ENCODE measurements around the gene EPOP. TPM values are rescaled to one million over a fixed set of nuclear protein-coding genes. Genes with fewer than 3 reads are reported as not detected.

EPOP gene
- total and polyA plus RNA-seq, 2 experiments from 2014 or later: 0.37 to 0.93 TPM

DNA sequence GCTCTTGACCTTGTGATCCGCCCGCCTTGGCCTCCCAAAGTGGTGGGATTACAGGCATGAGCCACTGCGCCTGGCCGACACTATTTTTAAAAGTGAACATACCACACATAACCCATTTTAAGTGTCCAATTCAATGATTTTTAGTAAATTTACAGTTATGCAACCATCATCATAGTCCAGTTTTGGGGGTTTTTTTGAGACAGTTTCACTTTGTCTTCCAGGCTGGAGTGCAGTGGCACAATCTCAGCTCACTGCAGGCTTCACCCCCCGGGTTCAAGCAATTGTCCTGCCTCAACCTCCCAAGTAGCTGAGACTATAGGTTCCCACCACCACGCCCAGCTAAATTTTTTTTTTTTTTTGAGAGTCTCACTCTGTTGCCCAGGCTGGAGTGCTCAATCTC is 3.1 kb upstream of the EPOP start:
- Histone ChIP-seq H3K4me1 (ENCODE audit: insufficient read depth) (peaks cover 10% of the 10 kb centered on the region), H3K4me2 (no peak overlapping the region), H3K9me2 (replicated peaks; ENCODE audit: insufficient read depth) (no peaks in the 10 kb centered on the region), H3K4me3 (no peak overlapping the region), H2AFZ (no peak overlapping the region), H3K27ac (no peak overlapping the region), H3K79me2 (no peaks in the 10 kb centered on the region), H4K20me1 (ENCODE audit: insufficient read depth, poor library complexity, severe bottlenecking) (no peaks in the 10 kb centered on the region), H3K36me3 (replicated peaks; ENCODE audit: insufficient read depth, low read depth) (no peaks in the 10 kb centered on the region), H3K27me3 (peaks cover 29% of the 10 kb centered on the region), H3K9me3 (ENCODE audit: low read depth) (no peaks in the 10 kb centered on the region)
- TF ChIP-seq EZH2phosphoT487 (IDR thresholded peaks at IDR 0.05; ENCODE audit: low read depth, severe bottlenecking, unreplicated experiment) (no peak), EZH2 (IDR thresholded peaks at IDR 0.05; ENCODE audit: borderline replicate concordance) (no peak)
- TF ChIP-seq, protein P1, sequence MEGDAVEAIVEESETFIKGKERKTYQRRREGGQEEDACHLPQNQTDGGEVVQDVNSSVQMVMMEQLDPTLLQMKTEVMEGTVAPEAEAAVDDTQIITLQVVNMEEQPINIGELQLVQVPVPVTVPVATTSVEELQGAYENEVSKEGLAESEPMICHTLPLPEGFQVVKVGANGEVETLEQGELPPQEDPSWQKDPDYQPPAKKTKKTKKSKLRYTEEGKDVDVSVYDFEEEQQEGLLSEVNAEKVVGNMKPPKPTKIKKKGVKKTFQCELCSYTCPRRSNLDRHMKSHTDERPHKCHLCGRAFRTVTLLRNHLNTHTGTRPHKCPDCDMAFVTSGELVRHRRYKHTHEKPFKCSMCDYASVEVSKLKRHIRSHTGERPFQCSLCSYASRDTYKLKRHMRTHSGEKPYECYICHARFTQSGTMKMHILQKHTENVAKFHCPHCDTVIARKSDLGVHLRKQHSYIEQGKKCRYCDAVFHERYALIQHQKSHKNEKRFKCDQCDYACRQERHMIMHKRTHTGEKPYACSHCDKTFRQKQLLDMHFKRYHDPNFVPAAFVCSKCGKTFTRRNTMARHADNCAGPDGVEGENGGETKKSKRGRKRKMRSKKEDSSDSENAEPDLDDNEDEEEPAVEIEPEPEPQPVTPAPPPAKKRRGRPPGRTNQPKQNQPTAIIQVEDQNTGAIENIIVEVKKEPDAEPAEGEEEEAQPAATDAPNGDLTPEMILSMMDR (IDR thresholded peaks at IDR 0.05; ENCODE audit: poor library complexity): no peak
- no peak for DNase-seq (ENCODE audit: low spot score)
- whole genome bisulfite sequencing (ENCODE audit: low lambda C conversion rate, missing lambda C conversion rate): 91% methylated on average over 6 of the region's 6 CpGs

DNA sequence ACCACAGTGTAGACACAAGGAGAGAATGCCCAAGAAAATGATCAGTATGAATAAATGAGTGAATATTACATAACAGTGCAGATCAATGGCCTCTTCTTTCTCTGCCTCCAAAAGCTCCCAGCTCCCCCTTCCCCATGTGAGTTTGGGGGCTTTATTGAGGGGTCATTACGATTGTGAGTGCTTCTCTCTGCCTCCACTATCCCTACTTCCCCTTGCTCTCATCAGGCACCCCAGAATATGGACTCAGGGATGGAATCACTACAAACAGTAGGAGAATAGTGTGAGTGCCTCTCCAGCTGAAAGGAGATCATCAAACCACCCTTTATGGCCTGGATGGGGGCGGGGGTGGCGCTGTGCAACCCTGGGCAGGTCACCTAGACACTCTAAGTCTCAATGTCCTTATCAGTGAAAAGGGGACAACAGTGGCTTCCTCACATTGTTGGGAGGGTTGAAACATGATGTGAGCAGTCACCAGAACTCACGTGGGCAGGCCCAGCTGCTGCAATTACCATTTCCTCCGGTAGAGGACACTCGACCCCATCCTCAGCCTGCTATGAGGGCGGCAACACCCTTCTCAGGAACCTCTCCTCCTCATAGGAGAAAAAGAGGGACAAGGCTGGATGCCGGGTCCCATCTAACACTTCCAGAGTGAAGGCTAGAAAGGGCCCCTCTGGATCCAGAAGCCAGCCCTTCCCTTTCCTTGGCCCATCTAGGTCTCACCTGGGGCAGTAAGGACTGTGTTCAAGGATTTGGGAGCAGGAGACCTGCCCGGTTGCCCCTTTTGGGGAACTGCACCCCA is 2.1 kb upstream of the EPOP start:
- Histone ChIP-seq H3K27me3 (peaks cover 38% of the 10 kb centered on the region), H3K9me2 (replicated peaks; ENCODE audit: insufficient read depth) (no peaks in the 10 kb centered on the region), H4K20me1 (ENCODE audit: insufficient read depth, poor library complexity, severe bottlenecking) (no peaks in the 10 kb centered on the region), H3K4me3 (no peak overlapping the region), H3K27ac (no peak overlapping the region), H3K4me2 (no peak overlapping the region), H2AFZ (no peak overlapping the region), H3K9me3 (ENCODE audit: low read depth) (no peaks in the 10 kb centered on the region), H3K4me1 (ENCODE audit: insufficient read depth) (peaks cover 10% of the 10 kb centered on the region), H3K79me2 (no peaks in the 10 kb centered on the region), H3K36me3 (replicated peaks; ENCODE audit: insufficient read depth, low read depth) (no peaks in the 10 kb centered on the region)
- peak; percentile 89 for DNase-seq (ENCODE audit: low spot score)
- TF ChIP-seq, protein P1 (IDR thresholded peaks at IDR 0.05; ENCODE audit: poor library complexity): peak; percentile 88
- no peak for TF ChIP-seq EZH2 (IDR thresholded peaks at IDR 0.05; ENCODE audit: borderline replicate concordance)
- 13% methylated on average over 9 of the region's 9 CpGs for WGBS (ENCODE audit: low lambda C conversion rate, missing lambda C conversion rate)

DNA sequence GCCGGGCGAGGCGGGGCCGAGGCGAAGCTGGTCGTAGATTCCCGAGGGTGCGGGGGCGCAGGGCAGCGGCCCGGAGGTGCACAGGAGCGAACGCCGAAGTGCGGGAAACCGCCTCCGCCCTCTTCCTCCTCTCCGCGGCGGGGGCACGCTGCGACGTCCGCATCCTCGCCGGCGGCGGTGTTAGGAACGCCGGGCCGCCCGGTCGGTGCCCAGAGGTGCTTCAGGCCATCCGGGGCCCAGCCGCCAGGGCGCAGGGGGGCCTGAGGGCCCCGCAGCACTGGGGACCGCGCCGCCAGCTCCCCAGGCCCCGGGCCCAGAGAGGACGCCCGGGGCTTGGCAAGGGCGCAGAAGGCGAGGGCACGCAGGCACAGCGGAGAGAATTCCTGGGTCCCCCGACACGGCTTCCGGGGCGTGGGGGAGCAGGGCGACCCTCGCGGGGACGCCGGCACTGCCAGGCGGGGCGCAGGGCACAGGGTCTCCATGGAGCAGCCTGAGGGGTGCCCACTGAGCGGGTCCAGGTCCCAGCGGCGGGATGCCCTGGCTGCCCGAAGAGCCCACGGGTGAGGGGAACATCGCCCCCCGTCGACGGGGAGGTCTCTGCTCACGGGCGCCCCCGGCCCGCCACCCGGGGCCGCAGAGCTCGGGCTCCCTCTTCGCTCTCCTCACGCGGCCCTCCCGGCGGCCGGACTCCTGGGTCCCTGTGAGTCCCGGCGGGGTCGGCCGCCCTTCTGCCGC is 576 bp downstream of the EPOP start:
- H3K4me3 ChIP-seq: peak overlapping the region; percentile 73
- H3K4me2 ChIP-seq: peak overlapping the region; percentile 99
- H3K27ac ChIP-seq: no peak overlapping the region
- H3K79me2 ChIP-seq: no peaks in the 10 kb centered on the region
- no peaks in the 10 kb centered on the region for H3K36me3 ChIP-seq (replicated peaks; ENCODE audit: insufficient read depth, low read depth)
- H3K27me3 ChIP-seq: peaks cover 64% of the 10 kb centered on the region
- peak; percentile 48 for DNase-seq (ENCODE audit: low spot score)
- TF ChIP-seq, protein P1 (IDR thresholded peaks at IDR 0.05; ENCODE audit: poor library complexity): peak; percentile 16
- TF ChIP-seq EZH2 (IDR thresholded peaks at IDR 0.05; ENCODE audit: borderline replicate concordance): no peak
- H2AFZ ChIP-seq: peak overlapping the region; percentile 82
- H3K4me1 ChIP-seq (ENCODE audit: insufficient read depth): peaks cover 10% of the 10 kb centered on the region
- no peaks in the 10 kb centered on the region for H3K9me2 ChIP-seq (replicated peaks; ENCODE audit: insufficient read depth)
- no peaks in the 10 kb centered on the region for H4K20me1 ChIP-seq (ENCODE audit: insufficient read depth, poor library complexity, severe bottlenecking)
- WGBS (ENCODE audit: low lambda C conversion rate, missing lambda C conversion rate): 0% methylated on average over 34 of the region's 85 CpGs
- H3K9me3 ChIP-seq (ENCODE audit: low read depth): no peaks in the 10 kb centered on the region
